ENCODE measurements around the gene ADAMTS4.

ADAMTS4 gene

DNA sequence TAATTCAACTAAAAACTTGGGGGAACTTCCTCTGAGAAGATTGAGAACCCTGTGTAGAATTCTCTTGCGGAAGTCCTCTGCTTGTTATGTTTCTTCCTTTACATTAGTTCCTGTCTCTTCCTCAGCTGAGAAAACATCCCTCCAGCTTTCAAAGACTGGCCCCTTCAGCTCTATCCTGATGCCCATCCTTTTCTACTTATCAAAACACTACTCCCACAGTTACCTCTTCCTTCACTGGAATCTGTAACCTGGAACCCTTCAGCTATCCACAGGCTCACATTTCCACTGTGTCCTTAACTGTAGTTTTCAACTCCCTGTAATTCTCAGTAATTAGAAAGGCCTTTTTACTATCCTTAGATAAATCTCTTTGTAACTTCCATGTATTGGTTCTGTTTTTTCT, 60.4 kb downstream of the ADAMTS4 start:
- no peak for DNase-seq

DNA sequence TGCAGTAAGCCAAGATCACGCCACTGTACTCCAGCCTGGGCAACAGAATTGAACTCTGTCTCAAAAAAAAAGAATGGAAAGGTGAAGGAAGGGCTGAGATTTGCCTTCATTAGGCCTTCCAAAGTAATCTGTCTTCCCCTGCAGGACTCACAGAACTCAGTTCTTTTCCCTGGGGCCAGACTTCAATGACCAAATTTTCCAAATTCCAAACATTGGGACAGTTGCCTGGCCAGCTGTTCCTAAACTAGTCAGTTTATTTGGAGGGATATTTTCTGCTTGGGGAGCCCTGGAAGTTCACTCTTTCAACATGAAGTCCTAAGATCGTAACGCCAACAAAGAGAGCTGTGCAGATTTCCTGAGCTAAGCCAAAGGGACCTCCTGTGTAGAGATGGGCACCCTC, 61.0 kb downstream of the ADAMTS4 start:
- no peak for DNase-seq
